HCT116 (cell line): ENCODE measurements around the gene ATP4A. TPM values are rescaled to one million over a fixed set of nuclear protein-coding genes. Genes with fewer than 3 reads are reported as not detected.

Experiments used
- ATAC-seq: fragments of 200-7000 bp; cut with Tn5 transposase; 2 replicates; pipeline ENCODE4 v1.9.1; 2020; ENCODE audit warnings: mild to moderate bottlenecking, moderate library complexity
- BruUV-seq: library from RNA; stranded (reverse); fragments of 400-500 nt; replicated peaks from 2 replicates; lab custom pipeline; 2021; lab: Mats Ljungman, UMichigan
- CTCF ChIA-PET: fragments of 300-600 bp; sonication (Branson Sonifier 250); formaldehyde crosslinking; loops from one replicate; lab custom pipeline; 2021; ENCODE audit warnings: antibody characterized with exemption; lab: Charles Lee
- POLR2A ChIA-PET: fragments of 300-600, 350-600 bp; sonication (Branson Sonifier 250); formaldehyde crosslinking; loops from one replicate; lab custom pipeline; 2021; ENCODE audit warnings: antibody characterized with exemption; lab: Charles Lee
- RAD21 ChIA-PET, 2 experiments: fragments of 300-600 bp; sonication (Branson Sonifier 250); formaldehyde crosslinking; loops; one replicate each; lab custom pipeline; 2023; ENCODE audit warnings: low total read pairs in 2 of 2; ENCODE audit not compliant: uncharacterized antibody in 2 of 2, unreplicated experiment in 2 of 2, low non-redundant PET in 1 of 2; lab: Charles Lee
- DNase-seq: peaks from one replicate; pipeline ENCODE4 v3.0.0-alpha.2; 2010; ENCODE audit warnings: low read depth, low spot score
- H2AFZ ChIP-seq: fragments of 200-600 bp; shearing (Covaris generic), sonication (generic); 2 replicates; pipeline ENCODE4 v1.6.1; 2017; ENCODE audit warnings: low read depth, mixed run types, mixed read lengths, antibody characterized with exemption, low read length; ENCODE audit not compliant: poor library complexity, severe bottlenecking
- H3K27ac ChIP-seq: 2 replicates; pipeline ENCODE4 v1.5.1; 2012; ENCODE audit warnings: low read depth, low read length
- H3K27me3 ChIP-seq: fragments of 200-600 bp; sonication (generic); 2 replicates; pipeline ENCODE4 v1.6.1; 2016; ENCODE audit warnings: mixed run types, low read length, mixed read lengths; ENCODE audit not compliant: insufficient read depth
- H3K36me3 ChIP-seq, 2 experiments: fragments of 200-500 bp in 1 of 2; fragments of 200-600 bp in 1 of 2; sonication (Bioruptor generic) in 1 of 2; sonication (generic) in 1 of 2; 2 replicates each; pipeline versions ENCODE4 v1.5.1 to v1.6.1; 2014 to 2016; ENCODE audit warnings: low read length in 2 of 2, inconsistent platforms in 1 of 2, mixed read lengths in 1 of 2, mixed run types in 1 of 2; ENCODE audit not compliant: insufficient read depth in 2 of 2, control insufficient read depth in 1 of 2
- H3K4me1 ChIP-seq, 2 experiments: fragments of 200-600 bp in 1 of 2; sonication (generic) in 1 of 2; 2 replicates each; pipeline versions ENCODE4 v1.5.1 to v1.6.1; 2012 to 2017; ENCODE audit warnings: low read length in 2 of 2, inconsistent platforms in 1 of 2, mild to moderate bottlenecking in 1 of 2, mixed read lengths in 1 of 2, mixed run types in 1 of 2, moderate library complexity in 1 of 2; ENCODE audit not compliant: insufficient read depth in 2 of 2, control insufficient read depth in 1 of 2
- H3K4me2 ChIP-seq: fragments of 200-600 bp; sonication (generic); 2 replicates; pipeline ENCODE4 v1.6.1; 2017; ENCODE audit warnings: mixed run types, low read length, mixed read lengths
- H3K4me3 ChIP-seq, 2 experiments: fragments of 200-600 bp in 1 of 2; sonication (generic) in 1 of 2; replicated peaks in 1 of 2; 2 replicates each; pipeline ENCODE4 v1.5.1; 2011 to 2016; ENCODE audit warnings: low read length in 2 of 2, control low read depth in 1 of 2, low read depth in 1 of 2, mild to moderate bottlenecking in 1 of 2, mixed read lengths in 1 of 2, mixed run types in 1 of 2
- H3K79me2 ChIP-seq: fragments of 200-600 bp; sonication (generic); 2 replicates; pipeline ENCODE4 v1.6.1; 2017; ENCODE audit warnings: mild to moderate bottlenecking, mixed run types, low read length, moderate library complexity, mixed read lengths; ENCODE audit not compliant: insufficient read depth
- H3K9ac ChIP-seq: fragments of 200-600 bp; sonication (generic); 2 replicates; pipeline ENCODE4 v1.6.1; 2016; ENCODE audit warnings: low read length, mixed read lengths
- H3K9me2 ChIP-seq: fragments of 200-600 bp; sonication (generic), shearing (Covaris generic); 2 replicates; pipeline ENCODE4 v1.6.1; 2017; ENCODE audit warnings: mixed run types, mild to moderate bottlenecking, moderate library complexity; ENCODE audit not compliant: insufficient read depth
- H3K9me3 ChIP-seq, 2 experiments: fragments of 200-500 bp in 1 of 2; fragments of 200-600 bp in 1 of 2; sonication (Bioruptor generic) in 1 of 2; sonication (generic) in 1 of 2; 2 replicates each; pipeline ENCODE4 v1.6.1; 2014 to 2017; ENCODE audit warnings: low read length in 2 of 2, mixed read lengths in 2 of 2, inconsistent platforms in 1 of 2, low read depth in 1 of 2, mild to moderate bottlenecking in 1 of 2, mixed run types in 1 of 2, moderate library complexity in 1 of 2; ENCODE audit not compliant: control insufficient read depth in 1 of 2, insufficient read depth in 1 of 2
- H4K20me1 ChIP-seq: fragments of 200-600 bp; sonication (generic), shearing (Covaris generic); 2 replicates; pipeline ENCODE4 v1.6.1; 2017; ENCODE audit warnings: mixed run types, mild to moderate bottlenecking, moderate library complexity; ENCODE audit not compliant: insufficient read depth
- CBX3 ChIP-seq: IDR thresholded peaks from 2 replicates; pipeline ENCODE4 v1.6.1; 2012; ENCODE audit warnings: low read depth
- CEBPB ChIP-seq: IDR thresholded peaks from 2 replicates; pipeline ENCODE4 v1.6.1; 2012; ENCODE audit warnings: low read depth
- CTCF ChIP-seq, 3 experiments: fragments of 200-600 bp in 1 of 3; sonication (generic) in 1 of 3; IDR thresholded peaks in 2 of 3; conservative IDR thresholded peaks in 1 of 3; 2 replicates each; pipeline ENCODE4 v1.5.1; 2012 to 2017; ENCODE audit warnings: low read depth in 2 of 3, low read length in 2 of 3, antibody characterized with exemption in 1 of 3, borderline replicate concordance in 1 of 3, control low read depth in 1 of 3, mild to moderate bottlenecking in 1 of 3, mixed read lengths in 1 of 3, mixed run types in 1 of 3, moderate library complexity in 1 of 3; ENCODE audit not compliant: insufficient read depth in 1 of 3
- EZH2 ChIP-seq: fragments of 200-600 bp; sonication (generic); IDR thresholded peaks from 2 replicates; pipeline ENCODE4 v1.6.1; 2017; ENCODE audit warnings: antibody characterized with exemption, mixed run types
- FOSL1 ChIP-seq: IDR thresholded peaks from 2 replicates; pipeline ENCODE4 v1.6.1; 2012; ENCODE audit warnings: low read depth
- JUND ChIP-seq: IDR thresholded peaks from 2 replicates; pipeline ENCODE4 v1.6.1; 2012
- MAX ChIP-seq: IDR thresholded peaks from 2 replicates; pipeline ENCODE4 v1.6.1; 2012
- POLR2A ChIP-seq: IDR thresholded peaks from 2 replicates; pipeline ENCODE4 v1.7.0; 2011; ENCODE audit warnings: borderline replicate concordance; ENCODE audit not compliant: insufficient read depth, insufficient read length; ENCODE audit errors: extremely low read depth
- POLR2AphosphoS5 ChIP-seq: IDR thresholded peaks from 2 replicates; pipeline ENCODE4 v1.6.1; 2011; ENCODE audit warnings: mild to moderate bottlenecking, low read depth, low read length, moderate library complexity
- RAD21 ChIP-seq: IDR thresholded peaks from 2 replicates; pipeline ENCODE4 v1.6.1; 2012; ENCODE audit warnings: low read depth, mild to moderate bottlenecking
- REST ChIP-seq: IDR thresholded peaks from 2 replicates; pipeline ENCODE4 v1.6.1; 2012; ENCODE audit warnings: low read depth
- SIN3A ChIP-seq: IDR thresholded peaks from 2 replicates; pipeline ENCODE4 v1.6.1; 2012; ENCODE audit warnings: low read depth
- SP1 ChIP-seq: IDR thresholded peaks from 2 replicates; pipeline ENCODE4 v1.6.1; 2012; ENCODE audit warnings: low read depth
- SRF ChIP-seq: IDR thresholded peaks from 2 replicates; pipeline ENCODE4 v1.6.1; 2012; ENCODE audit warnings: low read depth
- TCF7L2 ChIP-seq: IDR thresholded peaks from 2 replicates; pipeline ENCODE4 v1.7.0; 2011; ENCODE audit warnings: borderline replicate concordance, inconsistent platforms; ENCODE audit not compliant: insufficient read depth, insufficient read length; ENCODE audit errors: extremely low read depth
- YY1 ChIP-seq: IDR thresholded peaks from 2 replicates; pipeline ENCODE4 v1.6.1; 2011; ENCODE audit warnings: low read length, low read depth, moderate library complexity, mild to moderate bottlenecking; ENCODE audit not compliant: insufficient replicate concordance; ENCODE audit errors: extremely low read depth
- ZFX ChIP-seq: fragments of 450-650 bp; IDR thresholded peaks from 2 replicates; pipeline ENCODE4 v1.6.1; 2017
- ZNF274 ChIP-seq: fragments of 200-500 bp; sonication (Bioruptor generic); IDR thresholded peaks from 2 replicates; pipeline ENCODE4 v1.6.1; 2014; ENCODE audit warnings: mild to moderate bottlenecking, low read depth, low read length, inconsistent platforms
- intact Hi-C: fragments of 100-400 bp; cut with micrococcal nuclease; formaldehyde crosslinking; loops from 2 replicates; pipeline ENCODE4 v1.10.0; 2022
- total RNA-seq: library from RNA; stranded (reverse); gene quantifications from one replicate; pipeline ENCODE4 v1.2.1, GENCODE V29; 2021; ENCODE audit not compliant: unreplicated experiment

Gene ATP4A
- total RNA-seq, 1 experiment from 2014 or later, result 0.27 TPM

GRCh38 chr19:35556846-35557538 lies 6.5 kb downstream of the ATP4A start:
- Histone ChIP-seq H3K27me3 (no peaks in the 10 kb centered on the region), H3K9ac (no peak overlapping the region), H3K79me2 (no peaks in the 10 kb centered on the region), H4K20me1 (no peaks in the 10 kb centered on the region), H3K27ac (no peak overlapping the region), H3K9me2 (no peaks in the 10 kb centered on the region), H3K9me3 (no peaks in the 10 kb centered on the region), H3K36me3 (no peaks in the 10 kb centered on the region), H3K4me1 (peaks cover 0 to 12% of the 10 kb centered on the region in 2 experiments; a peak in 2 of 4 replicates), H3K4me3 (no peak overlapping the region), H3K4me2 (peak overlapping the region; percentile 84), H2AFZ (no peak overlapping the region)
- no peak for ATAC-seq
- DNase-seq, result no peak
- ChIA-PET POLR2A (no interaction called here), CTCF (interaction anchor here (1.0 to 1.7 kb wide), 3 partner anchors 8 to 156 kb away, joined by 3 to 8 read pairs (median 3); no protein-coding TSS in a partner anchor), RAD21 (interaction anchor here in 1 of 2 experiments (0.8 kb wide), 1 partner anchor 91 kb away, joined by 3 read pairs; the partner anchor contains the start of gene COX6B1)
- intact Hi-C loops, result no loop called here
- no TSS peak for BruUV-seq
- TF ChIP-seq SP1, result no peak
- no peak for TF ChIP-seq CTCF (IDR thresholded peaks at IDR 0.05 in 2 of 3, conservative IDR thresholded peaks at IDR 0.05 in 1 of 3; ENCODE audit: borderline replicate concordance in 1 of 3, insufficient read depth in 1 of 3, low read depth in 2 of 3, low read length in 2 of 3)
- no peak for TF ChIP-seq CEBPB
- TF ChIP-seq YY1, result no peak
- no peak for TF ChIP-seq JUND
- TF ChIP-seq SRF, result no peak
- TF ChIP-seq RAD21, result no peak
- no peak for TF ChIP-seq FOSL1
- TF ChIP-seq POLR2AphosphoS5, result no peak
- no peak for TF ChIP-seq REST
- TF ChIP-seq MAX, result no peak
- TF ChIP-seq EZH2, result no peak
- TF ChIP-seq CBX3, result no peak
- no peak for TF ChIP-seq ZNF274
- no peak for TF ChIP-seq TCF7L2
- TF ChIP-seq POLR2A, result no peak
- no peak for TF ChIP-seq ZFX
- TF ChIP-seq SIN3A, result no peak
